ELR (cell line): ENCODE measurements around the gene CDC42SE2.
"Not testable (repeated sequence)": the region's sequence is repeated elsewhere in the genome, so short reads cannot be mapped to it uniquely, and the experiment has no call there.

ENCODE experiments used
- DNase-seq: peaks from one replicate; pipeline ENCODE4 v3.0.0-alpha.2; 2015; ENCODE audit warnings: low read depth

CDC42SE2 gene

DNA sequence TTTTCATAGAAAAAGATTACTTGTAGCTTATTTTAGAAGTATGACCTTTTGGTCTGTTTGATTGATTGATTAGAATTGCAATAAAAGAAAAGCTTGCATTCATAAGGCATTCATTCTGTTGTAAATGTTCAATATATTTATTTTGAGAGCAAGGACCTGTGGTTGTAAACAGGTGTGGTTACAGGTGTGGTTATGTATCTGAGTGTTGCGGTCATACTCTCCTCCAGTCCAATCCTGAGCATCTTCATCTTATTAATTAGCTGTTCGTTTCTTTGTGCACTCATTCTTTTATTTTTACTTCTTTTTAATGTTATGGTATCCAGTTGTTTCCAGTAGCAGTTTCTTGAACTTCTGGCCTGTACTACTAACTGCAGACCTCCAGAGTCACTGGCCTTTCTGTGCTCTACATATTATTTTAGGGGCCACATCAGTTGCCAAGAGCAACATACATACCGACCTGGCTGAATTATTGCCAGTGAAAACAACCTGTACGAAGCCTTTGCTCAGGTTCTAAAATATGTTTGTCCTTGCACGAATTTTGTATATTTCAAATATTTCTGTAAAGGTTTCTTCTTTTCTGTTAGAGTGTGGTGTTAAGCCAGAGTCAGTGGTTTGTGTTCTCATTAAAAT is 128.7 kb downstream of the CDC42SE2 start:
- DNase-seq = no peak

DNA sequence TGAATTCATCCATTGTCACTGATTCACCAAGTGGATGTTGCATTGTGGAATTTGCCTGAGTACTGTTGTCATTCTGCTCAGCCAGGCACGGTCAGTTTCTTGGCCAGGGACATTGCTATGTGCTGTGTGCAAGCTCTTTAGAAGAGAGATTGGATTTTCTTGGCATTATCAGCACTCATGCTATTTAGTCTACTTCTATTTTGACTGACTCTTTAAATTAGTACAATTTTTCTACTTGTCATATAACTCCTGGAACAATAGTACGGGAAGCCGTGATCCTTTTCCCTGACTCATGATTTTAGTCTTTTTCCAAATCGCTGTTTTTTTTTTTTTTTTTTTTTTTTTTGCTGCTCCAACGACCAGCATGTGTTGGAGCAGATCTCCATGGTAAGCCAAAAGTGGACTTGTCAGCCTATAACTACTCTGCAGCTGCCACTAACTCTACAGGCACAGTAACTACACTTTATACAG is 129.7 kb downstream of the CDC42SE2 start:
- no peak for DNase-seq

DNA sequence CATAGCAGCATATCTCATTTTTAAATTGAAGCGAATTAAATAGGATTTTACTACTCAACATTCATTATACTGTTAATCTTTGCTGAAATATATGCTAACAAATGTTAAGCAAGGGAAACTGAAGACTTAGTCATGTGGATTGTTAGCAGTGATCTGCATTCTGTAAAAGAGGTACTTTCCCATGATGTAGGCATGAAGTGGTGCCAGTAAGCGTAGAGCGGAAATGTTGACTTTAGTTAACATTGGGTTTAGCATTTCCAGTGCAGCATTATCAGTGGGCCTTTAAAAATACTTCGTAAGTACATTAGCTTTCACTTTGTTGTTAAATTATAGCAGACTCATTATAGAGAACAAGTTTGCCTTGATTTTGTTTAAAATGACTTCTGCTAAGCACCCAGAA is 130.3 kb downstream of the CDC42SE2 start:
- no peak for DNase-seq

DNA sequence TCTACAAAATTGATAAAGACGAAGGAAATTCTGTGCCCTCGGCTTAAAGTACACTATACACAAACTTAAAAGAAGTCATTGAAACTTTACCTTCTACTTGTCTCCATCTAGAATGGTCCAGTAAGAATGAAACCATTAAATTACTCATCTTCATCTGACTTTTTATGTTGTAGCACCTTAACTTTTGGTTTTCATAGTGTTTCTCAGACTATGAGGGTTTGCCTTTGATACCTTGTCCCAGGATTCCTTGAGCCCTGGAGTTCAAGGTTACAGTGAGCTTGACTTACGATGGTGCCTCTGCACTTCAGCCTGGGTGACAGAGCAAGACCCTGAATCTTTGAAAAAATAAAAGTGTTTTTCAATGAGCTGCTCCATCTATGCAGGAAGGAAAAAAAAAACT is 132.2 kb downstream of the CDC42SE2 start:
- DNase-seq = no peak

DNA sequence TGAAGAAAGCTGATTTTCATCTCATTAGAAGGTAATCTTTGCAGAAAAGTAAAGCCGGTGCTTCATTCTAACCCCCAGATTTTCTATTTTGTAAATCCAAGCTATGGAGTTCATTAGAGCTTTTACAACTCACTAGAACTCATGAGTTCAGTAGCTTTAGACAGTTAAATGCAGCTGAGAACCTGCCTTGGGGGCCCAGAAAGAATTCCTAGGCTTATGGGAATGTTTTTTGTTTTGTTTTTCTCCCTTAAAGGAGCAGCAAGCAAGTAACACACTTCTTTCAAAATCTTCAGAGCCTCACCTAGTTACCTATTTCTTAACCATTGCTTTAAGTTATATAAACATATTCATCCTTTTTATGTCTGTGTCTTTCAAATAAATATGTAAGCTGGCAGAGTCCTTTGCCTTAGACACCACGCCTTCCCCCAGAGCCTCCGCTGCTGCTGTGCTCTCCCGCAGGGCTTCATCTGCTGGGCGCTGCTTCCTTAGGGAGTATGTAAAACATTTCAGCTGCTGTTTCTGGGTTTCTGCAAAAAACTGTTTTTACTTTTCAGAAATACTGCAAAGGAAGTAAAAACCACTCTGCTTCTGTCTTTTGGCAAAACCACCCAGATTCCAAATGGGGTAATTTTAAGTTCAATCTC is 132.9 kb downstream of the CDC42SE2 start:
- no peak for DNase-seq

DNA sequence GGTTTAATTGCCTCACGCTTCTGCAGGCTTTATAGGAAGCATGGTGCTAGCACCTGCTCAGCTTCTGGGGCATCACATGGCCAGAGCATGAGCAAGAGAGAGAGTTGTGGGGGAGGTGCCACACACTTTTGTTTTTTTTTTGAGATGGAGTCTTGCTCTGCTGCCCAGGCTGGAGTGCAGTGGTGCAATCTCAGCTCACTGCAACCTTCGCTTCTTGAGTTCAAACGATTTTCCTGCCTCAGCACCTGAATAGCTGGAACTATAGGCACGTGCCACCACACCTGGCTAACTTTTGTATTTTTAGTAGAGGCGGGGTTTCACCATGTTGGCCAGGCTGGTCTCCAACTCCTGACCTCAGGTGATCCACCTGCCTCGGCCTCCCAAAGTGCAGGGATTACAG is 135.2 kb downstream of the CDC42SE2 start:
- not testable (repeated sequence) for DNase-seq

DNA sequence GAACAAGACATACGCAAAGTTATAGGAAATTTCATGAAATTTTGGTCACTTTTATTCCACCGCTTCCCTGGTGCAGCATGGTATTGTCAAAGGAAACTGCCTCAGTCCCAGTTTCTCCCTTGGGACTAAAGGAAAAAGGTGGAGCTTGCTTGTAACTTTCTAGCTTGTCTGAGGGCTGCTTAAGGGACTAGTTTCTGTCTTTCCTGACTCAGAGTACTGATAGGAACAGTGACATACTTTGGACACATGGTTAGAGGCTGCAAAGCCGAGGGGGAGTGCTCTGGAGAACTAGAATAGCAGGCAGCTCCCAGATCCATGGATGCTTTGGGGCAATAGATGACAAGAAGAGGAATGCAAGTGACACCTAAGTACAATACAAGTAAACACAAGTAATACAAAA is 136.7 kb downstream of the CDC42SE2 start:
- DNase-seq = no peak

DNA sequence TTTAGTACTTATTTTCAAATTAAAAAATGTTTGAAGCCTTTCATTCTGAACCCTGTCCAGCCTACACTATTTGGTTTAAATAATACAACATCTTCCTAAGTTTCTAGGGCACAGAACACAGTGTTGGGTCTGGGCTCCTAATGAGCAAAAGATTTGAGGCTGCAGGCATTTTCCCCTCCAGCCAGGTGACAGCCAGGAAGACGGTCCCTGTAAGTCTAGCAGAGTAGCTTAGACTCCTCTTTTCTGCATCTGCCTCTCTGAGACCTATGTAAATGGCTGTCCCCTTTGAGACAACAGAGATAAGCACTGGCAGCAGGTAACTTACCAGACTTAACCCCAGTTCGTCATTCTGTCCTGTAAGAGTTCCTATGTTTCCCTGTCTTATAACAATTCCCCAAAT is 141.8 kb downstream of the CDC42SE2 start:
- no peak for DNase-seq

DNA sequence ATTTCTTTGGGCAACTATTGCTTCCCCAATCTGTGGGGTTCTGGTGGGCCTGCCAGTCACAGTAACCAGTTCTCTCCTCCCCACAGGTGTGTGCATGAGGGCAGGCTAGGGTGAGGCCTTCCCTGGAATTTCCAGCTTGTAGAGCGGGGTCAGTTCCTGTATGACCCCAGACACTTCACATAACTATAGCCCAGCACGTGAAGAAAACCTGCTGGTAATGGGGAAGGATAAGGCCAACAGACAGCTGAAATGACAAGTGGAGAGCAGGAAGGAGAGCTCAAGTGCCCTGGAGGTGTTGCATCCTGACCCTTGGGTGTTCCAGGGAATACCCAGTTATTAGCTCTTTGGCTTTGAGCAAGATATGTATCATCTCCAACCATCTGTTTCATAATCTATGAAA is 142.2 kb downstream of the CDC42SE2 start:
- DNase-seq = no peak

DNA sequence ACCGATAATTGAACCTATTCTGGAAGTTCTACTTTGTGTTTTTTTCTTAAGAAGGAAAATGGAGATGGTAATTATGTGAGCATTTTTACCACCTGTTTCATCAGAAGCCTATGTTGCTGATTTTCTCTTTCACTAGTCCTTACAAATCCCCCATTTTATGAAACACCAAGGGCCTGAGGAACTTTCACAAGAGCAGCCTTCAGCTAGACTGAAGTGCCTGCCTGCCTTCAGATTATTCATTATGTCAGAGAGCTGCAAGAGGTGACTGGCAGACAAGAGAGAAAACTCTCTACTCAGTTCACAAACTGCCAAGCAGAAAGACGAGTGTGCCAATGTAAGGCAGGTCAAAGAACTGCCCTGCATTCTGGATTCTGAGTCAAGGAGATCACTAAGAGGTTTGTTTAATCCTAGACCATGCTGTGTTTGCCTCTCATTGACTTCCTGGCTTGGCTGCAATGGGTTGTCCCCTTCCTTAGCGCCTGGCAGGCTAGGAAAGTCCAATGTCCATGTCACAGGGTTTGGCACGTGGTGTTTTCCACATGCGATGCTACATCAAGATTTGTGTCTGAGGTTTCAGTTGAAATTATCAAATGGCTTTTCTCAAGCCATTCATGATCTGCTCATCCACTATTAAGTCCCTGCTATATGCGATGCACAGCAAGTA is 143.3 kb downstream of the CDC42SE2 start:
- DNase-seq = no peak

DNA sequence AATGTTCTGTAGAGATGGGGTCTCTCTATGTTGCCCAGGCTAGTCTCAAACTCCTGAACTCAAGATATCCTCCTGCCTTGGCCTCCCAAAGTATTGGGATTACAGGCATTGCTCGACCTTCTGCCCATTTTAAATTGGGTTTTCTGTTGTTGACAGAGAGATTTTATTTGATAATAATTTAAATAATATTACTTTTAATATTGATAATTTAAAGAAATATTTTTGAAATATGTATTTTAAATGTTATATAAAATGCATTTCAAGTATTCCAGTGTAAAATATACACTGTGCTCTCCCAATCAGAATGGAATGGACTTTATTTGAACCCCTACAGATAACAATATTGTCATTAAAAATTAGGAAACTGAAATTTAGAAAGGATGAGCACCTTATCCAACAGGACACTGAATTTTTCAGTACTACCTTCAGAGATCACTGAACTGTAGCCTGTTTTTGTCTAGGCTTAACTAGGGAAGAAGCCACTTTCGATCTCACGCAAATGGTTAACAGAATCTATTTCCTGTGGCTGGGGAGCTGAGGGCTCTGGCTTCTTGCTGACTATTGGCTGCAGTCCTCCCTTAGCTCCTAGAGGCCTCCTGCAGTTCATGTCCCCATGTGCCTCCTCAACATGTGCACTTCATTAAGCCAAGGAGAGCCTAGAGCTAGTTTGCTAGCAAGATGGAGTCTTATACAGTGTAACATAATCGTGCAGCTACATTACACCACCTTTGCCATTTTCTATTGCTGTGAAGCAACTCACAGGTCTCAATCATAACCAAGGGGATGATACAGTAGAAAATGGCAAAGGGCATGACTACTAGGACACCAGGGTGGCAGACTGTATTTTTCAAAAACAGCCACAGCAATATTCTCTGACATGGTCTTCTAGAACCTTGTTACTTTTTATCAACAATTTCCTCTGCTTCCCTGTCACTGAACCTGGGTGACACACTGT is 150.0 kb downstream of the CDC42SE2 start:
- no peak for DNase-seq

DNA sequence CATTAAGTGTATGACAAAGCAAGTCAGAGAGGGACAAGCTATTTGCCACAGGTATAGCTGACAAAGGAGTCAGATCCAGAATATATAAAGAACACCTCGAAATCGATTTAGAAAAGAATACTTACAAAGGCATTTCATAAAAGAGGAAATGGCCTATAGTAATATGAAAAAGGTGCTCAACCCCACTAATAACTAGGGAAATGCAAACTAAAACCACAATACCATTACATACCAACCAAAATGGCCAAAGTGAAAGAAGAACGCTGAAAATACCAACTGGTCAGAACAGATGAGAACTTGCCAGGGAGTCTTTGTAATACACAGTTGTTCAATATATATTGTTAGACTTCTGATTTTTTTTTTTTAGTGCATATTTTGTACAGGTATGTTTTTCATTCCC is 152.9 kb downstream of the CDC42SE2 start:
- no peak for DNase-seq

DNA sequence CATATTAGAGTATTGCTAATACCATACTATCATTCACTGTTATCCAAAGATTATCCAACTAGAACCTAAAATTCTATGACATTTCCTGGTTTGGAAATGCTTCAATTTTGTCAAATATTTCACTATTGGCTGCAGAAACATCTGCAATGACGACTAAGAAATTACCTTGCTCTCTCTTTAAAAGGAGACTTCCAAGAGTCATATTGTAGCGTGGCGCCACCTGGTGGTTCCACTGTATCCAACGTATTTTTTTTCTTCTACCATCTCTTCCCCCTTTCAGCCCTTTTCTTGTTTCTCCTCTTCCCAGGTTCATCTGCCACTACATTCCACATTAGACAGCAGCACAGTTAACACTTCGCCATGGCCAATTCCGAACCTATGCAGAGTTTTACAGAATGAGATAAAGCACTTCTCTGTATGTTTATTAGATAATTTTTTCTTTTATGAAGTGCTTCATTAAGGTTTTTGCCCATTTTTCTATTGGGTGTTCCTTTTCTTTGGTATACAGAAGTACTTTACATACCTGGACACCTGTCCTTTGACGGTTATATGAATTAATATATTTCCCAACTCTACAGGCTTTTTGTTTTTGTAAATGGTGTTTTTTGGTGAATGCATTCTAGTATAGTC is 153.5 kb downstream of the CDC42SE2 start:
- peak; percentile 76 for DNase-seq

DNA sequence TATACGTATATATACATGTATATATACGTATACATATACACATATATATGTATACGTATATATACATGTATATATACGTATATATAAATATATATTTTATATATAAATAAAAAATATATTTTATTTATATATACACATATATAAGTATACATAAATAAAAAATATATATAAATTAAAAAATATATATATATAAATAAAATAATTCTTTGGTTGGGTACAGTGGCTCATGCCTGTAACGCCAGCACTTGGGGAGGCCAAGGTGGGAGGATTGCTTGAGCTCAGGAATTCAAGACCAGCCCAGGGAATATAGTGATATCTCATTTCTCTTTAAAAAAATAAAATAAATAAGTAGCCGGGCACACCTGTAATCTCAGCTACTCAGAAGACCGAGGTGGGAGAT is 155.0 kb downstream of the CDC42SE2 start:
- DNase-seq = no peak

DNA sequence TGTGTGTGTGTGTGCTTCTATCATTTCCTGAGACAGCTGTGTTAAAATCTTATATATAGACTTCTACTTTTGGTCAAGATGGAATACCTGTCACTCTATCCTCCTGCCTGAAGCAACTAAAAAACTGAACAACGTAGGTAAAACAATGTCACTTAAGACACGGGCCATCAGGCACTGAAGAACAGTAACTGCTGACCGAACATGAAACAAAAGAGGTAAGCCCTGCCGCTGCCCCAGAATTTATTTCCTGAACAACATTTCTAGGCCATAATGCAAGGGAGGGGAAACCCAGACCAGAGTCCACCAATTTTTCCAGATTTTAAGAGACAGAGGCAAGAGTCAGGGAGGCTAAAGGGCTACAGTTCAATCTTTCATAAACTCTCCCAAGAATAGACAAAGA is 156.0 kb downstream of the CDC42SE2 start:
- no peak for DNase-seq

DNA sequence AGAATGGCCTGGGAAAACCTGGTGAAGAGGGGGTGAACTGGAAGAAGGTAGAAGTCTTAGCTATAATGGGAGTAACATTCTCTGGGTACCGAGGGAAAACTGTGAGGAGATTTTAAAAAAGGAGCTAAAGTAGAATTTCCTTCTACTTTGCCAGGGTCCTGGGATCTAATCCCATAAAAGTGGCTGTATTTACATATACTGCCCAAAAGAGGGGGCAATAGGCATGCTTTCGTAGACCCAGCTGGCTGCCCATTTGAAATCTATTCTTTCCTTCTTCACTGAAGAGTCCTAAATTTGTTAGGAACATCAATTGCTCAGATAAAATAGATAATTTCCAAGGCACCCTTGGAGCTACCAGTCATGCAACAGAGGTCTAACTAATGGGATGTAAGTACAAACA is 159.2 kb downstream of the CDC42SE2 start:
- DNase-seq = peak; percentile 56

DNA sequence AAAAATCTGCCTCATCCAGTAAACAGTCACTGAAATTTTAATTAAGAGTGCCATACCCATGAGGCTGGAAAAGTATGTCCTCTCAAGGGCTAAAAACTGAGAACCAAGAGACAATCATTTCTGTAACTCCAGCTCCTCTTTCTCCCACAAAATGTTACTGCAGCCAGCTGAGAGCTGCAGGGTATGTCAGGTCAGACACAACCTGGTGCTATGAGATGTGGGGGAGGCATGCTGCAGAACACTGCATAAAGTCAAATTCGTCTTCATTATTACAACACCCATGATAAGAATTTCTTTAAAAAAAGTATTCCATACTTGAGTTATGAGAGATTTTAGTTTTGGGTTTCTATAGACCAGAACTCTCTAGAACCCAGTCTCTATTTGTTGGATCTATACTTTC is 162.2 kb downstream of the CDC42SE2 start:
- no peak for DNase-seq

DNA sequence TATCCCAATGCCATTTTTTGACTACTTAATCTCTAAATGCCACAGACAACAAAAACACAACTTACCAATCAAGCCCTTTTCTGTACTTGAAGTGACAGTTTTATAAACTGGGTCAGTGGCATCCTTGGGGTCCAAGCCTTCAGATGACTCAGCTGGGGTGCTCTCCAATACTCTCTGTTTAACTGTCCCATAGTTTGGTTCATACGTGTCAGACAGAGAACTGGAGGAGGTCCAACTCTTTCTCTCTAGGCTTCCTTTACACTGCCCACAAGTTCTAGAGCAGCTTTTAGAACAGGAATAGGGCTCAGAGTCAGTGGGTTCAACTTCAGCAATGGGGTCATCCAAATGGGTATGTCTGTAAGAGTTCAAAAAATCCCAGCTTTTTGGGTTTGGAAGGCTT is 166.9 kb downstream of the CDC42SE2 start:
- peak; percentile 25 for DNase-seq

DNA sequence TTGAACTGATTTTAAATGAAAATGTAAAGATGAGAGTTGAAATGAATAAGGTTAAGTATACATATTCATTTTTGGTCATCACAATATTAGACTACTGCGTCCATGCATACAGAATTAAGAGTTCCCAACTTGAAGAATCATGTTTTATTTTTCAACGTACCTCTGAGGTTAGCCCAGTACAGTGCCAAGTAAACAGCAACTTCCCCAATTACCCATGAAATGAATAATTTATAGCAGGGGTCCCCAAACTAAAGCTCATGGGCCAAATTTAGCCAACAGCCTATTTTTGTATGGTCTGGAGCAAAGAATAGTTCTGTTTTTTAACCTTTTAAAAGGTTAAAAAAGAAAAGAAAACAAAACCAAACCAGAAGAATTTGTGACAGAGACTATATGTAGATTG is 167.9 kb downstream of the CDC42SE2 start:
- DNase-seq = no peak

DNA sequence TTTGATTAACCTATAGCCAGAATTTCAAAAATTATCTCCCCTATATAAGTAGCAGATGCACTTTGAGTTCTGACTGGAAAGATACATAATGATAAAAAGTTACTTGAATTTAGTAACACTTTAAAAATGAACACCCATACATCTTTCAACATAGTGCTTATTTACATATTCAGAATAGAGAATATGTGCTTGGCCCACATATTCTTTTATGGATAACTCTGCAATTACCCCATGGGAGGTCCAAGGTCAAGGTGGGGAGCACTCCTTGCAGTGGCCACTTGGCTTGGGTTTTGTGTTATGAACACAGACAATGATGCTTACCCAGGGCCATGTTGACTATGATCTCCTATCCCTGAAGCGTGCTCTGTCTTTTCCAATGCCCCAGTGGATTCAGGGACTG is 169.3 kb downstream of the CDC42SE2 start:
- DNase-seq = no peak

DNA sequence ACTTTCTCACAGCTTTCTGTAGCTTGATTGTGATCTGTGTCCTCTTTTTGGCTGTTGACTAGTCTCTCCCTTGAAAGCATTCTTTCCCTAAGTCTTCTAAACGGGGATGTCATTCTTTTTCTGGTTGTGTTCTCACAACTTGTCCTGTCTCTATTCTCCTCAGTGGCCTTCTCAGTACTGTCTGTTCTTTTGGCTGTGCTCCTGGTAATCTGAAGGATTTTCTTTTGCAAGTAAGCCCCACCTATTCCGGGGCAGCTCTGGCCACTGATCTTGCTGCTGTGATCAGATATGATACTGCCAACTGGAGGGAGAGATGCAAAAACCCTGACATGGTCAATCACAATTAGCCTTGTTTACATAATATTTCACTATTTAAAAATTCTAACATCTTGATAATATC is 172.2 kb downstream of the CDC42SE2 start:
- DNase-seq = no peak

DNA sequence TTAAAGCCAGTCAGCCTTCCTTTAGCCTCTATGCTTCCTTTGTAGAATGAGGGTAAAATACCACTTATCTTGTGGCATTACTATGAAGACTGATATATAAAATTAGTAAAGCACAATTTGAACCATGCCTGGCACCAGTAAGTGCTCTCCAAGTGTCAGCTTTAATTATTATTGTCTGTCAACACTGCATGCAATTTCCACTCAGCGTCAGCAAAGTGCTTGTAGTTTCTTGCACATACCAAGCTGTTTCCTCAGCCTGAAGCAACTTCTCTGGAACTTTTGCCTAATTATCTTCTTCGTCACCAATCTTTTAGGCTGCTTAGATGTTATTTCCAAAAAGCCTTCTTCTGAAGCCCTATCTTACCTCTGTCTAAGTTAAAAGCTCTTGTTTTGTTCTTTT is 177.3 kb downstream of the CDC42SE2 start:
- DNase-seq = no peak
